WTC11 (cell line): ENCODE data around the gene HMGXB3. TPM values are rescaled to one million over a fixed set of nuclear protein-coding genes. Genes with fewer than 3 reads are reported as not detected.

ENCODE experiments used
- ZNF263 ChIP-seq: sonication (generic); formaldehyde crosslinking; IDR thresholded peaks from 2 replicates; pipeline ENCODE4 v1.8.1; 2022; ENCODE audit warnings: low read depth, mild to moderate bottlenecking, moderate library complexity, missing genetic modification reagents
- total RNA-seq: library from RNA; stranded (reverse); gene quantifications from 3 replicates; pipeline ENCODE4 v1.2.3, GENCODE V29; 2021
- TF ChIP-seq, protein P1 (sequence below): sonication (generic); formaldehyde crosslinking; IDR thresholded peaks from 2 replicates; pipeline ENCODE4 v1.8.0; 2023; ENCODE audit warnings: missing genetic modification reagents, mild to moderate bottlenecking, borderline replicate concordance

The HMGXB3 gene
- total RNA-seq, 1 experiment from 2014 or later = 31.6 TPM

DNA sequence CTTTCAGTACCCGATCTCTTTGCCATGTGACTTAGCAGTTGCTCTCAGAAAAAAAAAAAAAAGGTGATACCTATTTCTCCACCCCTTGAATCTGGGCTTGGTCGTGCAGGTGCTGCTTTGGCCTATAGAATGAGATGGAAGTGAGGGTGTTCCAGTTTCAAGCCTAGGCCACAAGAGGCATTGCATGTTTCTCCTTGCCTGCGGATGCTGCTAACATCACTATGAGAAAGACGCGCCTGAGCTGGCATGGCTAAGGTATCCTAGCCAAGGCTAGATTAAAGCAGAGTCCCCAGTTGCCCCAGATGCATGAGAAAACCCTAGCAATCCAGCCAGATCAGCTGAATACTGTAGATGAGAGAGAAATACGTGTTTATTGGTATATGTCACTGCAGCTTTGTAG lies 100.5 kb downstream of the HMGXB3 start (continued):
- TF ChIP-seq, protein P1, sequence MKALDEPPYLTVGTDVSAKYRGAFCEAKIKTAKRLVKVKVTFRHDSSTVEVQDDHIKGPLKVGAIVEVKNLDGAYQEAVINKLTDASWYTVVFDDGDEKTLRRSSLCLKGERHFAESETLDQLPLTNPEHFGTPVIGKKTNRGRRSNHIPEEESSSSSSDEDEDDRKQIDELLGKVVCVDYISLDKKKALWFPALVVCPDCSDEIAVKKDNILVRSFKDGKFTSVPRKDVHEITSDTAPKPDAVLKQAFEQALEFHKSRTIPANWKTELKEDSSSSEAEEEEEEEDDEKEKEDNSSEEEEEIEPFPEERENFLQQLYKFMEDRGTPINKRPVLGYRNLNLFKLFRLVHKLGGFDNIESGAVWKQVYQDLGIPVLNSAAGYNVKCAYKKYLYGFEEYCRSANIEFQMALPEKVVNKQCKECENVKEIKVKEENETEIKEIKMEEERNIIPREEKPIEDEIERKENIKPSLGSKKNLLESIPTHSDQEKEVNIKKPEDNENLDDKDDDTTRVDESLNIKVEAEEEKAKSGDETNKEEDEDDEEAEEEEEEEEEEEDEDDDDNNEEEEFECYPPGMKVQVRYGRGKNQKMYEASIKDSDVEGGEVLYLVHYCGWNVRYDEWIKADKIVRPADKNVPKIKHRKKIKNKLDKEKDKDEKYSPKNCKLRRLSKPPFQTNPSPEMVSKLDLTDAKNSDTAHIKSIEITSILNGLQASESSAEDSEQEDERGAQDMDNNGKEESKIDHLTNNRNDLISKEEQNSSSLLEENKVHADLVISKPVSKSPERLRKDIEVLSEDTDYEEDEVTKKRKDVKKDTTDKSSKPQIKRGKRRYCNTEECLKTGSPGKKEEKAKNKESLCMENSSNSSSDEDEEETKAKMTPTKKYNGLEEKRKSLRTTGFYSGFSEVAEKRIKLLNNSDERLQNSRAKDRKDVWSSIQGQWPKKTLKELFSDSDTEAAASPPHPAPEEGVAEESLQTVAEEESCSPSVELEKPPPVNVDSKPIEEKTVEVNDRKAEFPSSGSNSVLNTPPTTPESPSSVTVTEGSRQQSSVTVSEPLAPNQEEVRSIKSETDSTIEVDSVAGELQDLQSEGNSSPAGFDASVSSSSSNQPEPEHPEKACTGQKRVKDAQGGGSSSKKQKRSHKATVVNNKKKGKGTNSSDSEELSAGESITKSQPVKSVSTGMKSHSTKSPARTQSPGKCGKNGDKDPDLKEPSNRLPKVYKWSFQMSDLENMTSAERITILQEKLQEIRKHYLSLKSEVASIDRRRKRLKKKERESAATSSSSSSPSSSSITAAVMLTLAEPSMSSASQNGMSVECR (CRISPR knock-in tag) = no peak
- no peak for TF ChIP-seq ZNF263 (CRISPR knock-in tag)

Other genes with a start within 250 kb of the HMGXB3 start
- gene PDE6A, start 55.9 kb upstream of the HMGXB3 start, total RNA-seq = not detected in 3 replicates
- gene SLC26A2, start 40.0 kb upstream of the HMGXB3 start, total RNA-seq = 10.8 to 11.1 TPM (median 11.1 TPM) in 3 replicates
- 2.1 to 3.2 TPM (median 2.8 TPM) in 3 replicates for gene TIGD6, start 85 bp upstream of the HMGXB3 start, total RNA-seq
- 0.07 to 0.20 TPM (median 0.14 TPM) in 3 replicates for gene CSF1R, start 85.8 kb downstream of the HMGXB3 start, total RNA-seq
- gene PDGFRB, start 155.1 kb downstream of the HMGXB3 start, total RNA-seq = 5.0 to 7.9 TPM (median 5.1 TPM) in 3 replicates
- gene CDX1, start 166.0 kb downstream of the HMGXB3 start, total RNA-seq = 0.09 to 0.14 TPM (median 0.13 TPM) in 3 replicates
- gene SLC6A7, start 189.3 kb downstream of the HMGXB3 start, total RNA-seq = 0.04 TPM in 1 of 3 replicates, not detected in the others